A375 (cell line): ENCODE measurements around the gene OR52E5. TPM values are rescaled to one million over a fixed set of nuclear protein-coding genes. Genes with fewer than 3 reads are reported as not detected.

Experiments
- total RNA-seq: library from RNA; depleted of rRNA; stranded (reverse); fragments of >200 nt; shearing (Covaris generic); gene quantifications from 2 replicates; pipeline ENCODE4 v1.2.3, GENCODE V29; 2014; rRNA removed

Gene OR52E5
- total RNA-seq: not detected in 2 replicates

DNA sequence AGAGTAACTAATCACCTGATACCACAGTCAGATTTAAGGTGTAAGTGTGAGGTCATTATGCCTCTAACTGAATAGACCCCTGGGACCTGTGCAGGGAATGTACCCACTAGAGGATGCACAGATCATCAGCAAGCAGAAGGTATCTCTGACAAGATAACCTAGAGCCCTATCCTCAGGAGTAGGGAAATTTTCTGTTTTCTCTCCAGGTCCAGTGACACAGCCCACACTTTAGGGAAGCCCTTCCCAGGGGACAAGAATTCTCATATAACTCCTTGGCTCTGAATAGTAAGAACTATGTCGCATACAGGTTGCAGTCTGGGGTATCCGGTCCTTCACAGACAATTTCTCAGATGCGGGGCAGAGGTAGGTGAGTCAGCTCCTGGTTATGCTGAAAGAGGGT, at the start of gene OR52E5:
Gene OR52E5 (plus strand): TSS at position 301 of the 400 bp plus-strand sequence. CDS start 7,569 bp downstream, outside the sequence.

DNA sequence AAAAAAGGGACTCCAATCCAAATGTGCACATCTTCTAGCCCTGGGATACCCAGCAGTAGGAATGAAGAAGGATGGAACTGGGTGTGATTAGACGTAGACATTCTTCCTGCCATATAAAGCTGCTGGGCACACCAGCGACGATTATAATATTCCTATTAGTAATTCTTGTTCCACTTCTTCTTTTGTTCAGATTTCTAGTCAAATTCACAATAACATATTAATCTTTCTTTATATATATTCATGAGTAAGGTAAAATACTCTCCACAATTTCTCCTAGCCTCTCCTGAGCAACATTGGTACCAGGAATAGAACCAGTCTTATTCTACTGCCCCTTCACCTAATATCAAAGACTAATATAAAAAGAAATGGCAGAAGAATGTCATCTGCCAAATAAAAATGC, 35.4 kb upstream of the OR52E5 start, which contains the start of gene OR52E8:
Gene OR52E8 (minus strand): TSS at position 101 of the 400 bp plus-strand sequence. CDS start 0 bp downstream, at position 101.

DNA sequence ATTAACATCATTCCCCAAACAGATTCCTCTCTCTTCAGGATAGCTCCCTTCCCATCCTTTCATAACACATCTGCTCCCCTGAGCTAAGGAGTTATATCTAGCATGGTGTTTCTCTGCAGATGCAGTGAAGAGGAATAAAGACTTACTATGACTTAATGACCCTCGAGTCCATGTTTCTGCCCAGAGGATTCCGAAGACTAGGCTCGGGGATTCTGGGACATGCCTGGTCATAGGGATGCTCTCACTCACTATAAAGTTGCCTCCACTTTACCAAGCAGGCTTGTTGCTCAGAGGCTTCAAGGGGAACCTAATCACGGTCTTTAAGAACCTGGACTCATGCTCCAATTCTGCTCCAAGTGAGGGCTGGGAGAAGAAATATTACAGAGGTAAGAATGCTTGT, 12.7 kb upstream of the OR52E5 start, which contains the start of gene OR52E4:
Gene OR52E4 (plus strand): TSS at position 301 of the 400 bp plus-strand sequence. CDS start 3,664 bp downstream, outside the sequence.

DNA sequence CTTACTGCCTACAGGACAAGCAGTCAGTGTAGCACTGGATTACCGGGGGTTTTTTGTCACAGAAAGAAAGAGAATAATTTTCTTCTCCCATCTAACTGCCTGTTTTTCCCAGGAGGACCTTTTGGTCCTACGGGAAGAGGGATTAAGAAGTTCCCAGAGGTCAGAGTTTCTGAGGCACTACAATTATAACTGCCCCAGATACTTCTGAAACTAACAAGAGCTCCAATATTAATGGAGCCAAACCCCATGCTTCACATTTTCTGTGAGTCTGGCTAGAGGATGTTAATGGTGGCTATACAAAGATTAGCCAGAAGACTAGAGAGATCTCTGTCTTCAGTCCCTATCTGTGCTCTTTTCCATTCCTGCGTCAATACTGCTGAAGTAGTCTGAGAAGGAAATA, 48.9 kb downstream of the OR52E5 start, which contains the start of gene OR56A3:
Gene OR56A3 (plus strand): TSS at position 301 of the 400 bp plus-strand sequence. CDS start 5,096 bp downstream, outside the sequence.

Other genes starting within 250 kb of the OR52E5 start
- gene TRIM5, start 208.1 kb upstream of the OR52E5 start, total RNA-seq: 9.8 and 11.9 TPM in 2 replicates
- 1.3 and 1.7 TPM in 2 replicates for gene TRIM22, start 203.4 kb upstream of the OR52E5 start, total RNA-seq
- not detected in 2 replicates for gene OR56B1, start 156.8 kb upstream of the OR52E5 start, total RNA-seq
- not detected in 2 replicates for gene OR52N4, start 139.0 kb upstream of the OR52E5 start, total RNA-seq
- not detected in 2 replicates for gene OR52N5, start 109.9 kb upstream of the OR52E5 start, total RNA-seq
- not detected in 2 replicates for gene OR52N1, start 101.9 kb upstream of the OR52E5 start, total RNA-seq
- not detected in 2 replicates for gene OR52N2, start 84.3 kb upstream of the OR52E5 start, total RNA-seq
- not detected in 2 replicates for gene OR52E6, start 51.3 kb upstream of the OR52E5 start, total RNA-seq
- not detected in 2 replicates for gene OR52E8, start 35.5 kb upstream of the OR52E5 start, total RNA-seq
- not detected in 2 replicates for gene OR52E4, start 12.6 kb upstream of the OR52E5 start, total RNA-seq
- gene OR56A3, start 49.0 kb downstream of the OR52E5 start, total RNA-seq: not detected in 2 replicates
- gene OR56A5, start 75.3 kb downstream of the OR52E5 start, total RNA-seq: not detected in 2 replicates
- gene OR52L1, start 93.8 kb downstream of the OR52E5 start, total RNA-seq: not detected in 2 replicates
- not detected in 2 replicates for gene OR56A4, start 113.7 kb downstream of the OR52E5 start, total RNA-seq
- gene OR56A1, start 137.6 kb downstream of the OR52E5 start, total RNA-seq: not detected in 2 replicates
- not detected in 2 replicates for gene OR56B4, start 214.5 kb downstream of the OR52E5 start, total RNA-seq